C4-2B (cell line): ENCODE data around the gene ABHD14A.

Experiments
- H3K27ac ChIP-seq: fragments of 450-650 bp; 2 replicates; pipeline ENCODE4 v1.5.1; 2017
- ZFX ChIP-seq: fragments of 450-650 bp; IDR thresholded peaks from 2 replicates; pipeline ENCODE4 v1.6.1; 2017
- TF ChIP-seq, protein P1 (sequence below): fragments of 450-650 bp; conservative IDR thresholded peaks from 2 replicates; pipeline ENCODE4 v1.5.1; 2017; ENCODE audit warnings: mild to moderate bottlenecking

ABHD14A gene

DNA sequence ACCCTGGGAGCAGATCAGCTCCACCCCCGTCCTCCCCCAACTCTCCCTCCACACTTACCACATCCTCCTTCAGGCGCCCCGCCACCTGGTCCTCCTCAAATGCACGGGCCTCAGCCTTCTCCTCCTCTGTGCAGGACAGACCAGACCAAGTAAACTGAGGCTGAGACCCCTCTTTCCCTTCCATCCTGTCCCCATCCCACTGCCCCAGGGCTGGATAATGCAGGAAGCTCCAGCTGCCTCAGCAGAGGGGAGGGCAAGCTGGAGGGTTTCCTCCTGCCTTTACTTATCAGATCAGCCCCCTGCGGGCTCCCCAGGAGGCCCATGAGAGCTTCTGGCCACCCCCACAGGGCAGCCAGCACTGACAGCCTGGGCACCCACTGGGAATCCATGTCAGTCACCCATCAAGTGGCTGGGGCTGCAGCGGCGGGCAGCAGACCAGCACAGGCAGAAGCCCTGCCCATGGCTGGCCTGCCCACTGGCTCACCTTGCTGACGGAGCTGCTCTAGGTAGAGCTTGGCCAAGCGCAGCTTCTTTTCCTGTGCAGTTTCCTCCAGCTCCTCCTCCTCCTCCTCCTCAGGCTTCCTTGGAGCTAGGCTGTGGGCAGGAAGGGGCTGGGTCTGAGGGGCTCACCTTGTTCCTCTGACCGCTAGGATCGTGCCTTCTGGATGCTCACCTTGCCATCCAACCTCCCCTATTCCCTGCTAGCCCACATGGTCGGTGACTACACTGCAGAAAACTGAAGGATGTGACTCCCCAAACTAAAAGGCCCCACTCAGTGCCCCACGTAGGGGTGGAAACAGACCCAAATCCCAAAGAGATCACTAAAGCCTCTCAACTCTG, 37.0 kb upstream of the ABHD14A start:
- no peak overlapping the region for H3K27ac ChIP-seq
- TF ChIP-seq ZFX, result no peak
- TF ChIP-seq, protein P1, sequence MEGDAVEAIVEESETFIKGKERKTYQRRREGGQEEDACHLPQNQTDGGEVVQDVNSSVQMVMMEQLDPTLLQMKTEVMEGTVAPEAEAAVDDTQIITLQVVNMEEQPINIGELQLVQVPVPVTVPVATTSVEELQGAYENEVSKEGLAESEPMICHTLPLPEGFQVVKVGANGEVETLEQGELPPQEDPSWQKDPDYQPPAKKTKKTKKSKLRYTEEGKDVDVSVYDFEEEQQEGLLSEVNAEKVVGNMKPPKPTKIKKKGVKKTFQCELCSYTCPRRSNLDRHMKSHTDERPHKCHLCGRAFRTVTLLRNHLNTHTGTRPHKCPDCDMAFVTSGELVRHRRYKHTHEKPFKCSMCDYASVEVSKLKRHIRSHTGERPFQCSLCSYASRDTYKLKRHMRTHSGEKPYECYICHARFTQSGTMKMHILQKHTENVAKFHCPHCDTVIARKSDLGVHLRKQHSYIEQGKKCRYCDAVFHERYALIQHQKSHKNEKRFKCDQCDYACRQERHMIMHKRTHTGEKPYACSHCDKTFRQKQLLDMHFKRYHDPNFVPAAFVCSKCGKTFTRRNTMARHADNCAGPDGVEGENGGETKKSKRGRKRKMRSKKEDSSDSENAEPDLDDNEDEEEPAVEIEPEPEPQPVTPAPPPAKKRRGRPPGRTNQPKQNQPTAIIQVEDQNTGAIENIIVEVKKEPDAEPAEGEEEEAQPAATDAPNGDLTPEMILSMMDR, result no peak

DNA sequence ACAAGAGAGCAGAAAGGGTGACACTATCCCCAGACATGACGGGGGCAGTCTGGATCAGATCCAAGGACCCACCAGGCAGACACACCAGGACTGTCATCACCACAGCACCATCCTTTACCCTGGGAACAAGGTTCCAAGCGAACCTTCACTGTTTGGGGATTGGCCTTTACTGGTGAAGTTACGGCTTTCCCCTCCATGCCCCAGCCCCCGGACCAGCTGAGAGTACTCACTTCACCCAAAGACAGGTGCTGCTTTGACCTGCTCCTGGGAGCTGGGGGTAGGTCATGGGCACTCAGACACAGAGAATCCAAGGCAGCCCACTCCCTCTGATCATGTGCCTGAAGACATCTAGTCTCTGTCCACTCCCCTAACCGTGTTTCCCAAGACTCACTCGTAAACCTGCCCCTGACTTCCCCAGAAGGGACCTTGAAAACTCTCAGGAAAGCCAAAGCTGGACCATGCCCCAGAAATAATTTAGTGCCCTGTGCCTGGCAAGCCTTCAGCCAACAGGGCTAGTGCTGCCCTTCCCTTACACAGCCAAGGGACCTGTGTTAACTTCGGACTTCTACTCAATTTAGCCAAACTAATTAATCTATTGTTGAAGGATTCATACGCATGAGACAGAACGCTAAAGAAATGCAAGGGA, 36.0 kb upstream of the ABHD14A start:
- H3K27ac ChIP-seq, result no peak overlapping the region
- TF ChIP-seq, protein P1, result no peak
- TF ChIP-seq ZFX, result no peak

DNA sequence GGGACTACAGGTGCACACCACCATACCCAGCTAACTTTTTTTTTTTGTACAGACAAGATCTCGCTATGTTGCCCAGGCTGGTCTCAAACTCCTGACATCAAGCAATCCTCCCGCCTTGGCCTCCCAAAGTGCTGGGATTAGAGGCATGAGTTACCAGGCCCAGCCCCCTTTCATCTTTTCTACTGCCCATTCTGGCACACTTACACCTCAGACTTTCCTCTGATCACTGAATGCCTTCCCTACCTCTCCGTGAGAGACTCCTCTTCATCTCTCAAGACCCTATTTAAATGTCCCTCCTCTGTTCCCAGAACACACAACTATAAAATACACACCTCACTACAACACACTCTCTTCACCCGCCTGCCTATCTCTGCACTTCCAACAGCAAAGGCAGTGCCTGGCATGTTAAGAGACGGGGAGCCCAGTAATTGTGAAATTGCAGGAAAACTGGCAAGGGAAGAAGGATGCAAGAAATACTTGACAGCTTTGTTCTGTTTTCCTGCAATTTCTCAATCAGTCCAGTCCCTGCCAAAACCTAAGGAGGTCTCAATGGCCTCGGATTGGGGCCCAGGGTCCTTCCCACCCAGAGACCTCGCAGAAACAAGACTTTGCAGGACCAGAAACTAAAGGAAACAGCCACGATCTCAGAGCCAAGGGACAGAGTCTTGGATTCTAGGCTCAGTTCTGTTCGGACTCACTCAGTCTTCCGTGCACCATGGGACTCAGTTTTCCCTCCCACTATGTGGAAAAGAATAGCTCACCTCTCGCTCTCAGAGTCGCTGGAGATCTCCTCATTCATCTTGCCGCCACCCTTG, 34.0 kb upstream of the ABHD14A start:
- TF ChIP-seq ZFX, result no peak
- TF ChIP-seq, protein P1, result no peak
- peak overlapping the region; percentile 81 for H3K27ac ChIP-seq

DNA sequence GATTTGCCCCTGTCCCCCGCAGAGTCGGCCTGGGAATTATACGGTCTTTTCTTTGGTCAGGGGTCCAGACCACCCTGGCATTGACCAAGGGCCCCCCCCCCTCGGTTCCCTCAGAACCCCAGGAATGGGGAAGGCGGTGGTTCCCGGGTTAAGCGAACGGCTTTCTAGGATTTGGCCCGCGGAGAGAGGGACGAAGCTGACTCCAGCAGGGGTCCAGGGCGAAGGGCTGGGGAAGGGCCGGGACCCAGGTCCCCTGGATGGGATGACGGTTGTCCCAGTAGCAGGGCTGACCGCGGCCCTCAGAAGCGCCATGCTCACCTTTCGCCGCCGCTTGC, 33.4 kb upstream of the ABHD14A start:
- no peak for TF ChIP-seq ZFX
- TF ChIP-seq, protein P1, result no peak
- H3K27ac ChIP-seq, result peak overlapping the region; percentile 81

DNA sequence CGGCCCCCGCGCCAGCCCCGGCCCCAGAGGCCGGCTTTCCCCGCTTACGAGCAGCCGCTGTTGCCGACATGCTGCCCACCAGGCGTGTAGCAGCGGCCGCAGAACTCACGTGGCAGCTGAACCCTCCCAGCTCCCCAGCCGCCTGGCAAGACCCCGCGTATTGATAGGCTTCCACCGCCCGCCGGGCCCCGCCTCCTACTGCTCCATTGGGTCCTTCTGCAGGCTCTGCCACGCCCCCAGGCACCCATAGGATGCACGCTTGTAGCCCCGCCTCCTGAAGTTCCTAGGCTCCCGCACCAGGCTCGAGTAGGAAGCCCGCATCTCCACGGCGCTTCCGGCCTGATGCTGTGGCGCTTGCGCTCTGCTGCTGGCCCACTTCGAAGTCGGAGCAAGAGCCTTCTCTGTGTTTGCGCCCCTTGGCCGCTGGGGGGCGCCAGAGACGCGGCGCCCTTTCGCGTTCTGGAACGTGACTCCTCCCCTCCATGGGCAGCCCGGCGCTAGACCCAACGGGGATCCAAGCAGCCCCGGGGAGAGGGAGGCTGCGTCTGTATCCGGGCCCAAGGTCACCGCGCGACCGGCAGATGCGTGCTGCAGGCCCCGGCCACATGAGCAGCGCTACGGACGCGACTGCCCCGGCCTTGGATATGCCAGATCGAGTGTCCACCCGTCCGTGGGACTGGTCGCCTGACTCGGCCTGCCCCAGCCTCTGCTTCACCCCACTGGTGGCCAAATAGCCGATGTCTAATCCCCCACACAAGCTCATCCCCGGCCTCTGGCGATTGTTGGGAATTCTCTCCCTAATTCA, 32.9 kb upstream of the ABHD14A start, which contains the start of the genes PARP3 and RRP9:
PARP3 (plus strand) TSS at position 566 of the 805 bp plus-strand sequence. CDS start 993 bp downstream, outside the sequence.
RRP9 (minus strand) TSS at position 107 of the 805 bp plus-strand sequence; CDS start at position 70, 37 bp downstream.
- TF ChIP-seq, protein P1, result peak; percentile 99
- peak; percentile 54; the same call in 1 of the 2 replicates for TF ChIP-seq ZFX
- H3K27ac ChIP-seq, result peak within 1 kb of the TSS; percentile 81

DNA sequence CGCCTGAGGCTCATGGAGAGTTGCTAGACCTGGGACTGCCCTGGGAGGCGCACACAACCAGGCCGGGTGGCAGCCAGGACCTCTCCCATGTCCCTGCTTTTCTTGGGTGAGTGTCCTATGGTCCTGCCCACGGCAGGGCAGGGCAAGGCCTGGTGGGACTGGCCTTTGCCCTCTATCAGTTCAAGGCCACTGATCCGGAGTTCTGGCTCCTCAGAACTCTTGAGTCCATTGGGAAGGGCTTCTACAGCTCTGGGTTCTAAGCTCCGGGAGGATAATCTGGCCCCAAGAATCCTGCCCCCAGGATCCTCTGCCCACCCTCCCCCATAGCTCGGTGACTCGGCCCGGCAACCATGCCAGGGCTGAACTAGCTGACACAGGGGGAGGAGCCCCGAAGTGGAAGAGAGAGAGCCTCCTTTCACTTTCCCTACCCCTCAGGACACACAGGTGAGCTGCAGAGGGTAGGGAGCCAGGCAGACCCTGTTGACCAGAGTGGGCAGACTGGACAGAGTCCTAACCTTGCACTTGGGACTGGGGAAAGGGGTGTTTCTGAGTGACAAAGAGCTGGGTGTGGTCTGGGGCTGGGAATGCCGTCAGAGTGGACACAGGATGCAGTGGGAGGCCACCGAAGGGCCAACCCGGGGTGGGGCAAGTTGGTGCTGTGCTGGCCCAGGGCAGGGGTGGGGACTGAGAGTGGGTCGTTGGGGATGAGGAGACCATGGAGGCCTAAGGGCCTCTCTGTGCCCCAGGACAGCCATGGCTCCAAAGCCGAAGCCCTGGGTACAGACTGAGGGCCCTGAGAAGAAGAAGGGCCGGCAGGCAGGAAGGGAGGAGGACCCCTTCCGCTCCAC, 32.0 kb upstream of the ABHD14A start:
- peak overlapping the region; percentile 81 for H3K27ac ChIP-seq

More for the DNA sequence above, 32.0 kb upstream of the ABHD14A start:
- TF ChIP-seq, protein P1, result no peak
- no peak; the same call in 1 of the 2 replicates for TF ChIP-seq ZFX
